ENCODE results near the gene RAB20. TPM values are rescaled to one million over a fixed set of nuclear protein-coding genes. Genes with fewer than 3 reads are reported as not detected.
"Not testable (repeated sequence)": the region's sequence is repeated elsewhere in the genome, so short reads cannot be mapped to it uniquely, and the experiment has no call there.

RAB20 gene
- polyA plus RNA-seq (ENCODE audit: insufficient read length in 3 of 3): 10 to 100 TPM in 1 of 3 donors, 1 to 10 TPM in 2; 8.5 to 10.1 (median 9.6) TPM
- long read RNA-seq, donor 1, partial matches to known transcripts: 0 of 4 reads
- long read RNA-seq, donor 1, other reads (novel, unspliced or antisense): 0 of 4 reads
- long read RNA-seq, donor 2, transcript RAB20-201 (2 exons, 1,518 nt): major isoform, 9 of 9 reads
- long read RNA-seq, donor 2, partial matches to known transcripts: 0 of 9 reads
- long read RNA-seq, donor 2, other reads (novel, unspliced or antisense): 0 of 9 reads
- long read RNA-seq, donor 3, partial matches to known transcripts: 0 of 3 reads
- long read RNA-seq, donor 3, other reads (novel, unspliced or antisense): 0 of 3 reads
- long read RNA-seq, donor 4, partial matches to known transcripts: 0 of 3 reads
- long read RNA-seq, donor 4, other reads (novel, unspliced or antisense): 0 of 3 reads
- long read RNA-seq, donor 5: 0 reads
- long read RNA-seq, donor 6, transcript RAB20-201 (2 exons, 1,518 nt): major isoform, 5 of 5 reads
- long read RNA-seq, donor 6, partial matches to known transcripts: 0 of 5 reads
- long read RNA-seq, donor 6, other reads (novel, unspliced or antisense): 0 of 5 reads
- long read RNA-seq, donor 7, partial matches to known transcripts: 0 of 3 reads
- long read RNA-seq, donor 7, other reads (novel, unspliced or antisense): 0 of 3 reads
- long read RNA-seq, donor 8: 0 reads
- long read RNA-seq, donor 9, partial matches to known transcripts: 0 of 1 reads
- long read RNA-seq, donor 9, other reads (novel, unspliced or antisense): 0 of 1 reads
- long read RNA-seq, donor 10, partial matches to known transcripts: 0 of 1 reads
- long read RNA-seq, donor 10, other reads (novel, unspliced or antisense): 0 of 1 reads
- long read RNA-seq, donor 11, partial matches to known transcripts: 0 of 4 reads
- long read RNA-seq, donor 11, other reads (novel, unspliced or antisense): 0 of 4 reads
- long read RNA-seq, donor 12, partial matches to known transcripts: 0 of 3 reads
- long read RNA-seq, donor 12, other reads (novel, unspliced or antisense): 0 of 3 reads
- long read RNA-seq, donor 13: 0 reads
- long read RNA-seq, donor 14, partial matches to known transcripts: 0 of 2 reads
- long read RNA-seq, donor 14, other reads (novel, unspliced or antisense): 0 of 2 reads
- long read RNA-seq, donor 15, transcript RAB20-201 (2 exons, 1,518 nt): major isoform, 5 of 5 reads
- long read RNA-seq, donor 15, partial matches to known transcripts: 0 of 5 reads
- long read RNA-seq, donor 15, other reads (novel, unspliced or antisense): 0 of 5 reads
- long read RNA-seq, donor 16, transcript RAB20-201 (2 exons, 1,518 nt): major isoform, 13 of 13 reads
- long read RNA-seq, donor 16, partial matches to known transcripts: 0 of 13 reads
- long read RNA-seq, donor 16, other reads (novel, unspliced or antisense): 0 of 13 reads

- DNase-seq (ENCODE audit: extremely low read depth in 1 of 11, low read depth in 9 of 11, low spot score in 4 of 11): peak in 6 of 11 donors; percentile 29 to 79 (median 69)
Measured at GRCh38 chr13:110561344-110562035, at the start of gene RAB20. TSS of gene RAB20 (minus strand) at chr13:110561722. CDS start at chr13:110561519, 203 bp downstream.

GRCh38 chr13:110610955-110611595 lies 49.6 kb upstream of the RAB20 start:
- no peak for DNase-seq (ENCODE audit: extremely low read depth in 1 of 11, low read depth in 9 of 11, low spot score in 4 of 11)

- no peak for DNase-seq (ENCODE audit: extremely low read depth in 1 of 11, low read depth in 9 of 11, low spot score in 4 of 11)
Measured at GRCh38 chr13:110607675-110608224, 46.2 kb upstream of the RAB20 start.

- not testable (repeated sequence) for DNase-seq (ENCODE audit: extremely low read depth in 1 of 11, low read depth in 9 of 11, low spot score in 4 of 11)
Measured at GRCh38 chr13:110606281-110606680, 44.8 kb upstream of the RAB20 start.

- DNase-seq (ENCODE audit: extremely low read depth in 1 of 11, low read depth in 9 of 11, low spot score in 4 of 11): no peak
Measured at GRCh38 chr13:110605132-110605531, 43.6 kb upstream of the RAB20 start.

- no peak for DNase-seq (ENCODE audit: extremely low read depth in 1 of 11, low read depth in 9 of 11, low spot score in 4 of 11)
Measured at GRCh38 chr13:110600980-110601379, 39.5 kb upstream of the RAB20 start.

GRCh38 chr13:110600261-110600819 lies 38.8 kb upstream of the RAB20 start:
- no peak for DNase-seq (ENCODE audit: extremely low read depth in 1 of 11, low read depth in 9 of 11, low spot score in 4 of 11)

GRCh38 chr13:110597041-110597689 lies 35.6 kb upstream of the RAB20 start:
- DNase-seq (ENCODE audit: extremely low read depth in 1 of 11, low read depth in 9 of 11, low spot score in 4 of 11): no peak

GRCh38 chr13:110593430-110594130 lies 32.1 kb upstream of the RAB20 start:
- peak in 6 of 11 donors; percentile 34 to 68 (median 56) for DNase-seq (ENCODE audit: extremely low read depth in 1 of 11, low read depth in 9 of 11, low spot score in 4 of 11)

GRCh38 chr13:110592665-110593064 lies 31.1 kb upstream of the RAB20 start:
- DNase-seq (ENCODE audit: extremely low read depth in 1 of 11, low read depth in 9 of 11, low spot score in 4 of 11): no peak

- DNase-seq (ENCODE audit: extremely low read depth in 1 of 11, low read depth in 9 of 11, low spot score in 4 of 11): no peak
Measured at GRCh38 chr13:110590577-110590976, 29.1 kb upstream of the RAB20 start.

- DNase-seq (ENCODE audit: extremely low read depth in 1 of 11, low read depth in 9 of 11, low spot score in 4 of 11): no peak
Measured at GRCh38 chr13:110589793-110590390, 28.4 kb upstream of the RAB20 start.

- no peak for DNase-seq (ENCODE audit: extremely low read depth in 1 of 11, low read depth in 9 of 11, low spot score in 4 of 11)
Measured at GRCh38 chr13:110583178-110583865, 21.8 kb upstream of the RAB20 start.

- no peak for DNase-seq (ENCODE audit: extremely low read depth in 1 of 11, low read depth in 9 of 11, low spot score in 4 of 11)
Measured at GRCh38 chr13:110582421-110582954, 21.0 kb upstream of the RAB20 start.
